Smooth muscle cell (in vitro differentiated cells): Measurements from ENCODE around the gene PDK2. TPM values are rescaled to one million over a fixed set of nuclear protein-coding genes. Genes with fewer than 3 reads are reported as not detected.

Source experiments
- DNase-seq: peaks from one replicate; lab custom pipeline; 2025; ENCODE audit not compliant: unreplicated experiment; lab: John Stamatoyannopoulos, UW
- H2AFZ ChIP-seq: fragments of 200-600 bp; sonication (generic); 2 replicates; pipeline ENCODE4 v1.6.0; 2016; ENCODE audit warnings: antibody characterized with exemption, low read depth, mild to moderate bottlenecking
- H3F3A ChIP-seq: fragments of 200-600 bp; sonication (generic); 2 replicates; pipeline ENCODE4 v1.6.0; 2017; ENCODE audit warnings: antibody characterized with exemption, low read depth
- H3K27ac ChIP-seq: fragments of 200-600 bp; sonication (generic); 2 replicates; pipeline ENCODE4 v1.5.1; 2016; ENCODE audit warnings: low read depth, mild to moderate bottlenecking
- H3K27me3 ChIP-seq: fragments of 200-600 bp; sonication (generic); 2 replicates; pipeline ENCODE4 v1.6.1; 2016; ENCODE audit warnings: low read depth, mild to moderate bottlenecking
- H3K36me3 ChIP-seq: fragments of 200-600 bp; sonication (generic); 2 replicates; pipeline ENCODE4 v1.5.1; 2016; ENCODE audit warnings: low read depth
- H3K4me1 ChIP-seq: fragments of 200-600 bp; sonication (generic); 2 replicates; pipeline ENCODE4 v1.5.1; 2016; ENCODE audit warnings: low read depth
- H3K4me2 ChIP-seq: fragments of 200-600 bp; sonication (generic); 2 replicates; pipeline ENCODE4 v1.6.0; 2016; ENCODE audit warnings: mild to moderate bottlenecking
- H3K4me3 ChIP-seq: fragments of 200-600 bp; sonication (generic); 2 replicates; pipeline ENCODE4 v1.5.1; 2016; ENCODE audit warnings: mild to moderate bottlenecking
- H3K79me2 ChIP-seq: fragments of 200-600 bp; sonication (generic); 2 replicates; pipeline ENCODE4 v1.6.0; 2016; ENCODE audit warnings: low read depth, mild to moderate bottlenecking
- H3K9ac ChIP-seq: fragments of 200-600 bp; sonication (generic); 2 replicates; pipeline ENCODE4 v1.6.0; 2016; ENCODE audit warnings: low read depth
- H3K9me3 ChIP-seq: fragments of 200-600 bp; sonication (generic); replicated peaks from 2 replicates; pipeline ENCODE4 v1.5.1; 2016; ENCODE audit warnings: low read depth
- H4K20me1 ChIP-seq: fragments of 200-600 bp; sonication (generic); 2 replicates; pipeline ENCODE4 v1.6.0; 2016; ENCODE audit warnings: low read depth
- WGBS: methylation state at CpG from one replicate; pipeline ENCODE4 v1.1.7; 2016; ENCODE audit warnings: low lambda C conversion rate; 5-methylcytosine and 5-hydroxymethylcytosine counted together
- polyA plus RNA-seq: library from polyadenylated mRNA; unstranded; fragments of >200 nt; fragmentation: Nextera tagmentation; extraction: Ambion mirVana; gene quantifications from 2 replicates; pipeline ENCODE4 v1.2.1, GENCODE V29; 2016
- total RNA-seq: library from RNA; depleted of rRNA; stranded (reverse); fragments of >200 nt; gene quantifications from 2 replicates; pipeline ENCODE4 v1.2.3, GENCODE V29; 2014
- TF ChIP-seq, protein P1 (sequence below): fragments of 200-600 bp; sonication (generic); IDR thresholded peaks from 2 replicates; pipeline ENCODE4 v1.5.1; 2017; ENCODE audit warnings: borderline replicate concordance, mild to moderate bottlenecking, antibody characterized with exemption; ENCODE audit not compliant: insufficient read depth, poor library complexity, severe bottlenecking

Gene PDK2
- total and polyA plus RNA-seq, 2 experiments from 2014 or later: 28.2 to 36.5 TPM

DNA sequence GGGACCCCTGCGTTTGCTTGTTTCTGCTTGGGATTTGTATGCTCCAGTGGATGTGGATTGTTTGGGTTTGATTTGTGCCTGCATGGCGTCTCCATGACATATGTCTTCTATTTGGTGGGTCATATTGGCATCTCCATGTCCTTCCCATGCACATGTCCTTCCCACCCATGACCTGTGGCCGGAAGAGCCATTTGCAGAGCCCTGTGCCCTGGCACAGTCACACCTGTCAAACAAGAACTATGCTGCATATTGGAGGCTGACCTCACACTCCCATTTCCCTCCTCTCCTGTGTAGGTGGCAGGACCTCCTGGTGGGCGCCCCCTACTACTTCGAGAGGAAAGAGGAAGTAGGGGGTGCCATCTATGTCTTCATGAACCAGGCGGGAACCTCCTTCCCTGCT lies 23.5 kb upstream of the PDK2 start:
- WGBS: 88% methylated on average over 6 of the region's 6 CpGs
- peaks cover 8% of the 10 kb centered on the region for H3K79me2 ChIP-seq

DNA sequence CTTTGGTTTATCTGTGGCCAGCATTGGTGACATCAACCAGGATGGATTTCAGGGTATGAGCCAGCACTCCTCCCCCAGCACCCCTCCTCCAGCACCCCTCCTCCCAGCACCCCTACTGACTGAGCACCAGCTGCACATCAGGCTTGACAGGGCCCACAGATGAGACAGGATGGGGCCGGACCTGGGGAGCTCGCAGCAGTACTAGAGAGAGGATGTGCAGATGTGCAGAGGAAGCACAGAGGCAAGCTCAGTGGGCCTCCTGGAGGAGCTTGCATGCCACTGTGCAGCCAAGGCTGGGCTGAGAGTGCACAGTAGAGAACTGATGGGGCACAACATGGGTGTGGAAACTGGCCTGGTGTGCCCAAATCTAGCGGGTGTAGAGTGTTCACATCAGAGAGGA lies 23.0 kb upstream of the PDK2 start:
- H3K4me1 ChIP-seq: no peaks in the 10 kb centered on the region
- no peak for DNase-seq
- no peak overlapping the region for H2AFZ ChIP-seq
- no peak overlapping the region for H3K4me3 ChIP-seq
- H3K79me2 ChIP-seq: peaks cover 3% of the 10 kb centered on the region
- peaks cover 9% of the 10 kb centered on the region for H3K36me3 ChIP-seq
- TF ChIP-seq, protein P1, sequence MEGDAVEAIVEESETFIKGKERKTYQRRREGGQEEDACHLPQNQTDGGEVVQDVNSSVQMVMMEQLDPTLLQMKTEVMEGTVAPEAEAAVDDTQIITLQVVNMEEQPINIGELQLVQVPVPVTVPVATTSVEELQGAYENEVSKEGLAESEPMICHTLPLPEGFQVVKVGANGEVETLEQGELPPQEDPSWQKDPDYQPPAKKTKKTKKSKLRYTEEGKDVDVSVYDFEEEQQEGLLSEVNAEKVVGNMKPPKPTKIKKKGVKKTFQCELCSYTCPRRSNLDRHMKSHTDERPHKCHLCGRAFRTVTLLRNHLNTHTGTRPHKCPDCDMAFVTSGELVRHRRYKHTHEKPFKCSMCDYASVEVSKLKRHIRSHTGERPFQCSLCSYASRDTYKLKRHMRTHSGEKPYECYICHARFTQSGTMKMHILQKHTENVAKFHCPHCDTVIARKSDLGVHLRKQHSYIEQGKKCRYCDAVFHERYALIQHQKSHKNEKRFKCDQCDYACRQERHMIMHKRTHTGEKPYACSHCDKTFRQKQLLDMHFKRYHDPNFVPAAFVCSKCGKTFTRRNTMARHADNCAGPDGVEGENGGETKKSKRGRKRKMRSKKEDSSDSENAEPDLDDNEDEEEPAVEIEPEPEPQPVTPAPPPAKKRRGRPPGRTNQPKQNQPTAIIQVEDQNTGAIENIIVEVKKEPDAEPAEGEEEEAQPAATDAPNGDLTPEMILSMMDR: no peak
- 96% methylated on average over 2 of the region's 3 CpGs for WGBS
- H3F3A ChIP-seq: no peaks in the 10 kb centered on the region
- no peaks in the 10 kb centered on the region for H3K27me3 ChIP-seq
- H3K27ac ChIP-seq: no peak overlapping the region
- H3K9ac ChIP-seq: no peak overlapping the region
- no peak overlapping the region for H3K4me2 ChIP-seq
- no peaks in the 10 kb centered on the region for H3K9me3 ChIP-seq
- no peaks in the 10 kb centered on the region for H4K20me1 ChIP-seq

More for the DNA sequence above, 23.5 kb upstream of the PDK2 start:
- Histone ChIP-seq H3K9me3 (no peaks in the 10 kb centered on the region), H3K4me3 (no peak overlapping the region), H3K9ac (no peak overlapping the region), H4K20me1 (no peaks in the 10 kb centered on the region), H3K4me2 (no peak overlapping the region), H3F3A (no peaks in the 10 kb centered on the region), H3K4me1 (no peaks in the 10 kb centered on the region), H3K36me3 (peaks cover 9% of the 10 kb centered on the region), H3K27me3 (no peaks in the 10 kb centered on the region), H3K27ac (no peak overlapping the region), H2AFZ (no peak overlapping the region)
- TF ChIP-seq, protein P1: no peak
- no peak for DNase-seq

DNA sequence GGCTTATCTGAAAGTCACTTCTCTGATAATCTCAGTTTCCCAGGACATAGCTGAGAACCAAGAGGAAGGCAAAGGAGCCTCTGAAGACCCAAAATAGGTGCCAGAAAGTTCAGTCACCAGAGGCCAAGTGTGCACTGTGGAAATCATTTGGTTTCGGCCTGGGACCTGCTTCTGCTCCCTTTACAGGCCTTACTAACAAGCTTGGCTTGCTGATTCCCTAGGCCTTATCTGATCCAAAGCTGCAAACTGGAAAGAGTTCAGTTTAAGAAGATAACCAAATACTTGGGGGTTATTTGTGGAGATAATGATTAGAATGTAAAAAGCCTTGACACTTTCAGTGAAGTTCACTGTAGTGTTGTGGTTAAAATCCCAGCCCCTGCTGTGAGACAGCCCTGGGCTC lies 22.2 kb upstream of the PDK2 start:
- Histone ChIP-seq H3K79me2 (no peaks in the 10 kb centered on the region), H3K36me3 (peaks cover 9% of the 10 kb centered on the region)
- TF ChIP-seq, protein P1: no peak

DNA sequence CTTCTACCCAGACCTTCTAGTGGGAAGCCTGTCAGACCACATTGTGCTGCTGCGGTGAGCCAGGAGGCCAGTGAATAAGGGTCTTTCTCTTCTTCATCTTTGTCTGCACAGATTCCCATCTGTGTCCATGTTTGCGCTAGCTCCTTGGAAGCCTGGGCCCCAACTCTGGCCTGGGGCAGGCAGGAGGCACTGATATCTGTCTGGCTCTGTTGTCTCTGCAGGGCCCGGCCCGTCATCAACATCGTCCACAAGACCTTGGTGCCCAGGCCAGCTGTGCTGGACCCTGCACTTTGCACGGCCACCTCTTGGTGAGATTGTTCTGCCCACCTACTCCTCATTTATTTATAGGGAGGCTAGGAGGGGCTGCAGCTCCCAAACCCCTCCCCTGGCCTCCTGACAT lies 20.9 kb upstream of the PDK2 start:
- H3K4me1 ChIP-seq: no peaks in the 10 kb centered on the region
- no peaks in the 10 kb centered on the region for H3K9me3 ChIP-seq
- DNase-seq: no peak
- H4K20me1 ChIP-seq: no peaks in the 10 kb centered on the region
- no peak overlapping the region for H3K27ac ChIP-seq
- H3K36me3 ChIP-seq: peaks cover 9% of the 10 kb centered on the region
- H3K4me2 ChIP-seq: no peak overlapping the region
- no peak overlapping the region for H3K4me3 ChIP-seq
- H3F3A ChIP-seq: no peaks in the 10 kb centered on the region
- no peak overlapping the region for H3K9ac ChIP-seq
- no peak overlapping the region for H2AFZ ChIP-seq
- H3K79me2 ChIP-seq: no peaks in the 10 kb centered on the region
- no peaks in the 10 kb centered on the region for H3K27me3 ChIP-seq
- TF ChIP-seq, protein P1: no peak
- WGBS: 98% methylated on average over 6 of the region's 6 CpGs

More for the DNA sequence above, 22.2 kb upstream of the PDK2 start:
- DNase-seq: no peak
- H3K27ac ChIP-seq: no peak overlapping the region
- H3K4me3 ChIP-seq: no peak overlapping the region
- no peak overlapping the region for H2AFZ ChIP-seq
- 67% methylated on average over 1 of the region's 1 CpG for WGBS
- H3F3A ChIP-seq: no peaks in the 10 kb centered on the region
- H3K4me1 ChIP-seq: no peaks in the 10 kb centered on the region
- H3K9ac ChIP-seq: no peak overlapping the region
- H3K27me3 ChIP-seq: no peaks in the 10 kb centered on the region
- no peaks in the 10 kb centered on the region for H4K20me1 ChIP-seq
- H3K4me2 ChIP-seq: no peak overlapping the region
- no peaks in the 10 kb centered on the region for H3K9me3 ChIP-seq
